HCT116 (cell line): ENCODE results near the gene APBA2. TPM values are rescaled to one million over a fixed set of nuclear protein-coding genes. Genes with fewer than 3 reads are reported as not detected.

ENCODE experiments used
- ATAC-seq: fragments of 200-7000 bp; cut with Tn5 transposase; 2 replicates; pipeline ENCODE4 v1.9.1; 2020; ENCODE audit warnings: mild to moderate bottlenecking, moderate library complexity
- BruUV-seq: library from RNA; stranded (reverse); fragments of 400-500 nt; replicated peaks from 2 replicates; lab custom pipeline; 2021; lab: Mats Ljungman, UMichigan
- CTCF ChIA-PET: fragments of 300-600 bp; sonication (Branson Sonifier 250); formaldehyde crosslinking; loops from one replicate; lab custom pipeline; 2021; ENCODE audit warnings: antibody characterized with exemption; lab: Charles Lee
- POLR2A ChIA-PET: fragments of 300-600, 350-600 bp; sonication (Branson Sonifier 250); formaldehyde crosslinking; loops from one replicate; lab custom pipeline; 2021; ENCODE audit warnings: antibody characterized with exemption; lab: Charles Lee
- RAD21 ChIA-PET, 2 experiments: fragments of 300-600 bp; sonication (Branson Sonifier 250); formaldehyde crosslinking; loops; one replicate each; lab custom pipeline; 2023; ENCODE audit warnings: low total read pairs in 2 of 2; ENCODE audit not compliant: uncharacterized antibody in 2 of 2, unreplicated experiment in 2 of 2, low non-redundant PET in 1 of 2; lab: Charles Lee
- DNase-seq: peaks from one replicate; pipeline ENCODE4 v3.0.0-alpha.2; 2010; ENCODE audit warnings: low read depth, low spot score
- H2AFZ ChIP-seq: fragments of 200-600 bp; shearing (Covaris generic), sonication (generic); 2 replicates; pipeline ENCODE4 v1.6.1; 2017; ENCODE audit warnings: low read depth, mixed run types, mixed read lengths, antibody characterized with exemption, low read length; ENCODE audit not compliant: poor library complexity, severe bottlenecking
- H3K27ac ChIP-seq: 2 replicates; pipeline ENCODE4 v1.5.1; 2012; ENCODE audit warnings: low read depth, low read length
- H3K27me3 ChIP-seq: fragments of 200-600 bp; sonication (generic); 2 replicates; pipeline ENCODE4 v1.6.1; 2016; ENCODE audit warnings: mixed run types, low read length, mixed read lengths; ENCODE audit not compliant: insufficient read depth
- H3K36me3 ChIP-seq, 2 experiments: fragments of 200-500 bp in 1 of 2; fragments of 200-600 bp in 1 of 2; sonication (Bioruptor generic) in 1 of 2; sonication (generic) in 1 of 2; 2 replicates each; pipeline versions ENCODE4 v1.5.1 to v1.6.1; 2014 to 2016; ENCODE audit warnings: low read length in 2 of 2, inconsistent platforms in 1 of 2, mixed read lengths in 1 of 2, mixed run types in 1 of 2; ENCODE audit not compliant: insufficient read depth in 2 of 2, control insufficient read depth in 1 of 2
- H3K4me1 ChIP-seq, 2 experiments: fragments of 200-600 bp in 1 of 2; sonication (generic) in 1 of 2; 2 replicates each; pipeline versions ENCODE4 v1.5.1 to v1.6.1; 2012 to 2017; ENCODE audit warnings: low read length in 2 of 2, inconsistent platforms in 1 of 2, mild to moderate bottlenecking in 1 of 2, mixed read lengths in 1 of 2, mixed run types in 1 of 2, moderate library complexity in 1 of 2; ENCODE audit not compliant: insufficient read depth in 2 of 2, control insufficient read depth in 1 of 2
- H3K4me2 ChIP-seq: fragments of 200-600 bp; sonication (generic); 2 replicates; pipeline ENCODE4 v1.6.1; 2017; ENCODE audit warnings: mixed run types, low read length, mixed read lengths
- H3K4me3 ChIP-seq, 2 experiments: fragments of 200-600 bp in 1 of 2; sonication (generic) in 1 of 2; replicated peaks in 1 of 2; 2 replicates each; pipeline ENCODE4 v1.5.1; 2011 to 2016; ENCODE audit warnings: low read length in 2 of 2, control low read depth in 1 of 2, low read depth in 1 of 2, mild to moderate bottlenecking in 1 of 2, mixed read lengths in 1 of 2, mixed run types in 1 of 2
- H3K79me2 ChIP-seq: fragments of 200-600 bp; sonication (generic); 2 replicates; pipeline ENCODE4 v1.6.1; 2017; ENCODE audit warnings: mild to moderate bottlenecking, mixed run types, low read length, moderate library complexity, mixed read lengths; ENCODE audit not compliant: insufficient read depth
- H3K9ac ChIP-seq: fragments of 200-600 bp; sonication (generic); 2 replicates; pipeline ENCODE4 v1.6.1; 2016; ENCODE audit warnings: low read length, mixed read lengths
- H3K9me2 ChIP-seq: fragments of 200-600 bp; sonication (generic), shearing (Covaris generic); 2 replicates; pipeline ENCODE4 v1.6.1; 2017; ENCODE audit warnings: mixed run types, mild to moderate bottlenecking, moderate library complexity; ENCODE audit not compliant: insufficient read depth
- H3K9me3 ChIP-seq, 2 experiments: fragments of 200-500 bp in 1 of 2; fragments of 200-600 bp in 1 of 2; sonication (Bioruptor generic) in 1 of 2; sonication (generic) in 1 of 2; 2 replicates each; pipeline ENCODE4 v1.6.1; 2014 to 2017; ENCODE audit warnings: low read length in 2 of 2, mixed read lengths in 2 of 2, inconsistent platforms in 1 of 2, low read depth in 1 of 2, mild to moderate bottlenecking in 1 of 2, mixed run types in 1 of 2, moderate library complexity in 1 of 2; ENCODE audit not compliant: control insufficient read depth in 1 of 2, insufficient read depth in 1 of 2
- H4K20me1 ChIP-seq: fragments of 200-600 bp; sonication (generic), shearing (Covaris generic); 2 replicates; pipeline ENCODE4 v1.6.1; 2017; ENCODE audit warnings: mixed run types, mild to moderate bottlenecking, moderate library complexity; ENCODE audit not compliant: insufficient read depth
- ATF3 ChIP-seq: IDR thresholded peaks from 2 replicates; pipeline ENCODE4 v1.6.1; 2012
- ELF1 ChIP-seq: IDR thresholded peaks from 2 replicates; pipeline ENCODE4 v1.6.1; 2012; ENCODE audit warnings: low read depth, borderline replicate concordance
- EZH2phosphoT487 ChIP-seq: fragments of 200-600 bp; IDR thresholded peaks from 2 replicates; pipeline ENCODE4 v1.6.1; 2018; ENCODE audit warnings: antibody characterized with exemption, borderline replicate concordance
- JUND ChIP-seq: IDR thresholded peaks from 2 replicates; pipeline ENCODE4 v1.6.1; 2012
- POLR2A ChIP-seq: IDR thresholded peaks from 2 replicates; pipeline ENCODE4 v1.7.0; 2011; ENCODE audit warnings: borderline replicate concordance; ENCODE audit not compliant: insufficient read depth, insufficient read length; ENCODE audit errors: extremely low read depth
- POLR2AphosphoS5 ChIP-seq: IDR thresholded peaks from 2 replicates; pipeline ENCODE4 v1.6.1; 2011; ENCODE audit warnings: mild to moderate bottlenecking, low read depth, low read length, moderate library complexity
- RAD21 ChIP-seq: IDR thresholded peaks from 2 replicates; pipeline ENCODE4 v1.6.1; 2012; ENCODE audit warnings: low read depth, mild to moderate bottlenecking
- SP1 ChIP-seq: IDR thresholded peaks from 2 replicates; pipeline ENCODE4 v1.6.1; 2012; ENCODE audit warnings: low read depth
- ZBTB33 ChIP-seq: IDR thresholded peaks from 2 replicates; pipeline ENCODE4 v1.6.1; 2011; ENCODE audit warnings: mild to moderate bottlenecking, low read length, moderate library complexity; ENCODE audit not compliant: insufficient replicate concordance; ENCODE audit errors: extremely low read depth
- ZNF274 ChIP-seq: fragments of 200-500 bp; sonication (Bioruptor generic); IDR thresholded peaks from 2 replicates; pipeline ENCODE4 v1.6.1; 2014; ENCODE audit warnings: mild to moderate bottlenecking, low read depth, low read length, inconsistent platforms
- intact Hi-C: fragments of 100-400 bp; cut with micrococcal nuclease; formaldehyde crosslinking; loops from 2 replicates; pipeline ENCODE4 v1.10.0; 2022
- total RNA-seq: library from RNA; stranded (reverse); gene quantifications from one replicate; pipeline ENCODE4 v1.2.1, GENCODE V29; 2021; ENCODE audit not compliant: unreplicated experiment

Gene APBA2
- total RNA-seq, 1 experiment from 2014 or later, result 0.47 TPM

GRCh38 chr15:29097971-29098370 lies 212.2 kb downstream of the APBA2 start:
- ATAC-seq (no peak), DNase-seq (no peak)
- CTCF ChIA-PET, result no interaction called here
- H3K4me1 ChIP-seq, result no peaks in the 10 kb centered on the region
- BruUV-seq, result no TSS peak
- no peak overlapping the region for H3K4me2 ChIP-seq
- no peaks in the 10 kb centered on the region for H3K27me3 ChIP-seq
- H3K9me2 ChIP-seq, result no peaks in the 10 kb centered on the region
- H3K79me2 ChIP-seq, result no peaks in the 10 kb centered on the region
- no peak overlapping the region for H3K4me3 ChIP-seq
- no peak overlapping the region for H2AFZ ChIP-seq
- RAD21 ChIA-PET, result no interaction called here
- TF ChIP-seq POLR2AphosphoS5, result no peak
- TF ChIP-seq ZNF274, result no peak
- TF ChIP-seq RAD21, result no peak
- TF ChIP-seq POLR2A, result no peak
- TF ChIP-seq ELF1, result no peak
- TF ChIP-seq EZH2phosphoT487, result no peak
- no peak for TF ChIP-seq ATF3
- TF ChIP-seq SP1, result no peak
- no peak for TF ChIP-seq JUND
- no peak for TF ChIP-seq ZBTB33
- no peak overlapping the region for H3K27ac ChIP-seq
- no peak overlapping the region for H3K9ac ChIP-seq
- no peaks in the 10 kb centered on the region for H3K36me3 ChIP-seq
- POLR2A ChIA-PET, result no interaction called here
- intact Hi-C loops, result no loop called here
- H4K20me1 ChIP-seq, result no peaks in the 10 kb centered on the region
- H3K9me3 ChIP-seq, result no peaks in the 10 kb centered on the region
